GM12864 (cell line): ENCODE measurements around the gene NOVA2.
A peak's percentile ranks its signal among the peaks of the same experiment; 100 is the strongest.

Source experiments
- DNase-seq: peaks from one replicate; pipeline ENCODE4 v3.0.0-alpha.2; 2011; ENCODE audit warnings: low read depth
- H3K4me3 ChIP-seq: 2 replicates; pipeline ENCODE4 v1.5.1; 2011; ENCODE audit warnings: mild to moderate bottlenecking, low read depth, low read length, control low read depth
- TF ChIP-seq, protein P1 (sequence below): IDR thresholded peaks from 2 replicates; pipeline ENCODE4 v1.5.1; 2011; ENCODE audit warnings: low read depth, mild to moderate bottlenecking, moderate library complexity, low read length, control low read depth, inconsistent platforms; ENCODE audit errors: missing control alignments

NOVA2 gene

DNA sequence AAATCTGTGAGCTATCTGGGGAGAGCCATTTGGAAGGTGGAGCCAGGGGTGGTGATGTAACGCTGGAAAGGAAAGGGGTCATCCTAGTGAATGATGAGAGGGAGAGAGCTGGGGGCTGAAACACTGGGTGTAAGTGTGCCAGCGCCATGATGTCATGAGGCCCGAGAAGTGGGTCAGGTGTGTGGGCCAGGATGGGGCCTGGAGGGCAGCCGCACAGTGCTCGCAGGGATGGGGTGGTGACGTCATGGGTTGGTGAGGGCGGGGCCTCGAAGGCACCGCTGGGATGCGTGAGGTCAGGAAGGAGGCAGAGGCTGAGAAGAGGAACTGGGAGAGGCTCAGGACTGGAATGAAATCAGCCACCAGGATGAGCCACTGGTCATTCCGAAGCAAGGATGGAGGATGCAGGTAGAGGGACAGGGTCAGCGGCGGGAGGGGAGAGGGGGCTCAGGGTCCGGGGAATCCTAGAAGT is 26.0 kb upstream of the NOVA2 start:
- DNase-seq: no peak
- no peak overlapping the region for H3K4me3 ChIP-seq
- TF ChIP-seq, protein P1, sequence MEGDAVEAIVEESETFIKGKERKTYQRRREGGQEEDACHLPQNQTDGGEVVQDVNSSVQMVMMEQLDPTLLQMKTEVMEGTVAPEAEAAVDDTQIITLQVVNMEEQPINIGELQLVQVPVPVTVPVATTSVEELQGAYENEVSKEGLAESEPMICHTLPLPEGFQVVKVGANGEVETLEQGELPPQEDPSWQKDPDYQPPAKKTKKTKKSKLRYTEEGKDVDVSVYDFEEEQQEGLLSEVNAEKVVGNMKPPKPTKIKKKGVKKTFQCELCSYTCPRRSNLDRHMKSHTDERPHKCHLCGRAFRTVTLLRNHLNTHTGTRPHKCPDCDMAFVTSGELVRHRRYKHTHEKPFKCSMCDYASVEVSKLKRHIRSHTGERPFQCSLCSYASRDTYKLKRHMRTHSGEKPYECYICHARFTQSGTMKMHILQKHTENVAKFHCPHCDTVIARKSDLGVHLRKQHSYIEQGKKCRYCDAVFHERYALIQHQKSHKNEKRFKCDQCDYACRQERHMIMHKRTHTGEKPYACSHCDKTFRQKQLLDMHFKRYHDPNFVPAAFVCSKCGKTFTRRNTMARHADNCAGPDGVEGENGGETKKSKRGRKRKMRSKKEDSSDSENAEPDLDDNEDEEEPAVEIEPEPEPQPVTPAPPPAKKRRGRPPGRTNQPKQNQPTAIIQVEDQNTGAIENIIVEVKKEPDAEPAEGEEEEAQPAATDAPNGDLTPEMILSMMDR: no peak

DNA sequence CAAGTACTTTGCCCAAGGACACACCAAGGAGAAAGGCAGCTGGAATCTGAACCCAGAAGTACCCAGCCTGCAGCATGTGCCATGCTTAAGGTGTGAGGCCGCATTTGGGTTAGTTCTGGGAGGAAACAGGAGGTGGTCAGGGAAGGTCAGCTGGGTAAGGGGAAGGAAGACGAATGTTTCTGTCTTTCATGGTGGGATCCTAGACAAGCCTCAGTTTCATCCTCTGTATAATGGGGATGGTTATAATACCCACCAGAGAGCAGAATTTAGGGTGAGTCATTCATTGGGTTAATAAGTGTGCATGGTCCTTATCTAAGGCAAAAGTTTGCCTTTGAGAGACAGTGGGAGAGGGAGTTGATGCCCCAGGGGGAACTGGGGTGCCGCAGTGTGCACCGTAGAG is 25.2 kb upstream of the NOVA2 start:
- no peak overlapping the region for H3K4me3 ChIP-seq
- DNase-seq: no peak
- TF ChIP-seq, protein P1: no peak

DNA sequence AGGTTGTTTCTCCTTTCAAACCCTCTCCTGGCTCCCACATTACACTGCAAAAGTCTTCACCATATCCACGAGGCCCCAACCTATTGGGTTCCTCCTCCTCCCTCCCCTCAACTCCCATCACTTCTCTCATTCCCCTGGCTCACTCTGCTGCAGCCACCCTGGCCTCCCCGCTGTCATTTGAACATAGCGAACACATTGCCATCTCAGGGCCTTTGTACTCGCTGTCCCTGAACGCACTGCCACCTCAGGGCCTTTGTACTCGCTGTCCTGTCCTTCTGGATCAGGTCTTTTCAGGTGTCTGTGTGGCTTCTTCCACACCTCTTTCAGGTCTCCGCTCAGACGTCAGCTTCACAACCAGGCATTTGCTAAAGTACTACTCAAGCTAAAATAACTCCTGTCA is 23.3 kb upstream of the NOVA2 start:
- TF ChIP-seq, protein P1: no peak

DNA sequence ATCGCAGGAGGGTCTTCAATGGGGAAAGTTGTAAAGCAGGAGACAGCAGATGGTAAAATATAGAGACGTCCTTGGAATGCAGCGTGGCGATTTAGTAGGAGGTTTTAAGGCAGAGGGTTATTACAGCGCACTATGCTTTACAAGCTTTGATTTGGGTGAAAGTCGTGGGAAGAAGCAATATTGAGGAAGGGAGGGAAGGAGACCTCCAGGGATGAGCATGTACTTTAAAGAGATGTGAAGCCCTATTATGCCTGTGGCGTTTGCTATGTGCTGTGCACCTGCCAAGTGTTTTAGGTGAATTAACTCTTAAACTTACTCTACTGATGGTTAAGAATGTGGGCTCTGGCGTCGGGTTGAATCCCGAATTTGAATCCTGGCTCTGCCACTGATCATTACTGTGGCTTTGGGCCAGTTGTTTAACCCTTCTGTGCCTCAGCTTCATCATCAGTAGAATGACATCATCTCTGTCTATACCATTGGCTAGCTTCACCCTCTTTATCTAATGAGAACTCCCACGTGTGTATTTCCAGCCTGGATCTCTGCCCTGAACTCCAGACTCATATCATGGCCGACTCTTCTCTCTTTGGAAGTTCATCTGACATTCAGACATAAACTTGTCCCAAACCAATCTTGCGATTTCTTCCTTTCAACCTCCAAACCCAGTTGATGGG is 22.2 kb upstream of the NOVA2 start:
- TF ChIP-seq, protein P1: no peak
- H3K4me3 ChIP-seq: peak overlapping the region; percentile 64
- DNase-seq: no peak

More for the DNA sequence above, 23.3 kb upstream of the NOVA2 start:
- H3K4me3 ChIP-seq: no peak overlapping the region
- no peak for DNase-seq

DNA sequence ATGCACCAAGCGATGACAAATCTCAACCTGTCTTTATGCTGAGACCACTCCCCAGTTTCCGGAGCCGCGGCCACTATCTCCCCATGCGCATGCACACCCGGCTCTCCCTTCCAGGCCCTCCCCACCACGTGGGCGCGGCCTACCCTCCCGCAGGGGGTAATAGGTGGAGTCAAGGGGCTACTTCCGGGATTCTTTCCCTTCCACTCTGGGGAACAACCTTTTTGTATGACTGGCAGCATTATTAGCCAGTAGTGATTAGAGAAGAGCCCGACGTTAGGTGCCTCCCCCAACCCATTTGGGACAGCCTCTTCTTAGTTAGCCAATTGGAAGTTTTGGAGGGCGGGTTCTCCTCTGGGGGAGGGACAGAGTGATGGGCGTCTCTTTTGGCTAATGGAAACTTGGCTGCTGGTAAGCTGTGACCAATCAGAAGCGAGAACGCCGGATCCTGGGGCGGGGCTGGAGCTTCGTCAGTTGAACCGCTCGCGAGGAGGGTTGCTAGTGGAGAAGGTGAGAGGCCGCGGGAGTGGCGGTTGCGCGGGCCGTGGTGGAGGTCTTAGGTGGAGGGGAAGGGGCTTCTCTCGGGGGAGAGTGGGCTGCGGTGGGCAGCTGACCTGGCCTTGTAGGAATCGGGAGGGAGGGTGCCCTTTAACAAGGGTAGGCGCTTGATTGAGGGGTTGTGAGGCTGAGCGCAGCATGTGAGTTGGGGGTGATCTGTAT is 21.5 kb upstream of the NOVA2 start, which contains the start of gene CCDC61:
TSS of gene CCDC61 (plus strand) at position 470 of the 717 bp plus-strand sequence. CDS start 7,552 bp downstream, outside the sequence.
- peak within 1 kb of the TSS; percentile 64 for H3K4me3 ChIP-seq
- TF ChIP-seq, protein P1: no peak
- peak; percentile 99 for DNase-seq

DNA sequence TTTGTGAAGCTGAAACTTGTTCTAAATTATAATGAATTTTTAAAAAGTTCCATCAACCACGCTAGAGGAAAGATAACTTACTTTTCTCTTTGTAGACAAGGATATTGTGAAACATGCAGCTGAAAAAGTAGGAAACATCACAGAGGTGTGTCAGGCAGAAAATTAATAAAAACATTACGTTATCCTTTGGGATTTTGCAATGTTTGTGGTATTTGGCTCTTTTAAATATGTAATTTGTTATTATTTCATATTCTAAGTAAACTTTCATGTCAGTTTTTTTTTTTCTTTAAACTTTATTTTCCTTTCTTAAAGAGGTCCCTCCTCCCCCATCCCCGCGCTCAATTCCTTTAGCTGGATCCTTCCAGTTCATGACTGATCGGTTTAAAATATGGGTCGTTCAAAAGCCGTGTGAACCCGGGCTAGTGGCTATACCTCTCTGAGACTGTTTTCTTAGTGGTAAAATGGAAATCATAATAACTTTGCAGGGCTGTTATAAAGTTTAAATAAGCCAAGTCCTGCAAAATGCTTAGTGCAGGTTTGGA is 20.9 kb upstream of the NOVA2 start:
- TF ChIP-seq, protein P1: no peak
- DNase-seq: no peak

More for the DNA sequence above, 20.9 kb upstream of the NOVA2 start:
- peak overlapping the region; percentile 51 for H3K4me3 ChIP-seq
